ENCODE measurements around the gene FHAD1.

- no peak for TF ChIP-seq CTCF (IDR thresholded peaks at IDR 0.05; ENCODE audit: poor library complexity)
- TF ChIP-seq EZH2 (IDR thresholded peaks at IDR 0.05; ENCODE audit: borderline replicate concordance), result no peak
Measured at GRCh38 chr1:15350551-15351200, 103.7 kb downstream of the FHAD1 start.

Measured in hepatocyte (in vitro differentiated cells).